Daoy (cell line): ENCODE measurements around the gene RTN3. TPM values are rescaled to one million over a fixed set of nuclear protein-coding genes. Genes with fewer than 3 reads are reported as not detected.

Source experiments
- DNase-seq: peaks from one replicate; pipeline ENCODE4 v3.0.0-alpha.2; 2015; ENCODE audit warnings: low read depth
- total RNA-seq: library from RNA; depleted of rRNA; stranded (reverse); fragments of >200 nt; shearing (Covaris generic); gene quantifications from 2 replicates; pipeline ENCODE4 v1.2.3, GENCODE V29; 2014

The RTN3 gene
- total RNA-seq, 1 experiment from 2014 or later, result 56.5 TPM

DNA sequence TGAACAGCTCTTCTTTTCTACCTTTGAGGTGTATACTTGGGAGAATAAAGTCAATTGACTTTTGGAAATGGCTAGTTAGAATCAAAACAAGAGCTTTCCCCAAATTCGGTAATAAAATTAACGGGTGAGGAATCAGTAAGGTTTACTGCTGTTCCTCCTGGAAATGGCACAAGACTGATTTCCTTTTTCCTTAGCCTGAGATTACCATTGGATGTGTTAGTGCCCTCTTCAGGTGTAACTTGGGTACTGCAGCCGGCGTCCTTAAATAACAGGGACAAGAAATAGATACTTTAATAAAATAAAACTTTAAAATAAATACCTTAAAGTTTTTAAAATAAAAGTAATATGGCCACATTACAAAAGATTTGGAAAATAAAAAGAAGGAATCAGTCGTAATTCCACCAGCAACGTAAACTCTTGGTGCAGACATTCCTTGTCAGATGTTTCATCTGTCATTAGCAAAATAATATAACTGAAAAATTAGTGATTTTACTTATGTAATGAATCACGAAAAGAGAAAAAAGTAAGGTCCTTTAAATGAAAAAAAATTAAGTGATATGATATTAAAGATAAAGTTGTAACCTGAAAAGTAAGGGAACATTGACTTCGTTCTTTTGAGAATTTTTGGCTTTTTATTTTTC is 57.5 kb downstream of the RTN3 start:
- peak; percentile 61 for DNase-seq

DNA sequence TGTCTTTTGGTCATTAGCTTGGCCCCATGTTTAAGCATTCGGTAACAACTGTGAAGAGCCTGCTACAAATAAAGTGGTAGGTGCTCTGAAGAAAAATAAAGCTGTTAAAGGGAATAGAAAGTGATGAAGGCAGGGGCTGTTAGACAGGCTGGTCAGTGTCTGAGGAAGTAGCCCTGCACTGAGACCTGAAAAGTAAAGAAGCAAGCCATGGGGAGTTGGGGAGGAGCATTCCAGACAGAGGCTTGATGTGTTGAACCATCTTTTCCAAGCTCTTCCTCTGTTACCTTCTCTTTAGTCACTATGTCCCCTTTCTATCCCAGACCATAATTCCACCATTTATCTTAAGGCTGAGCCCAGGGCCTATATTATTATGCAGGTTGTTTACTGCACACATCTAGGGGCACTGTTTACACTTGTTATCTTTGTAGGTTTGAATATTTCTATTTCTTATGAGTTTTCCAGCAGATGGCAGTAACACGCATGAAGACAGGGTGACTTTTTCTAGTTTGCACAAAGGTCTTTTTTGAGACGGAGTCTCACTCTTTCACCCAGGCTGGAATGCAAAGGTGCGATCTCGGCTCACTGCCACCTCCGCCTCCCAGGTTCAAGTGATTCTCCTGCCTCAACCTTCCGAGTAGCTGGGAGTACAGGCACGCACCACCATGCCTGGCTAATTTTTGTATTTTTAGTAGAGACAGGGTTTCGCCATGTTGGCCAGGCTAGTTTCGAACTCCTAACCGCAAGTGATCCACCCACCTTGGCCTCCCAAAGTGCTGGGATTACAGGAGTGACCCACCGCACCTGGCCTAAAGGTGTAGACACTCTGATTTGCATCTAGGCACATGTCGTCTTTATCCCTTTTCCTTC is 64.2 kb downstream of the RTN3 start:
- DNase-seq, result no peak

DNA sequence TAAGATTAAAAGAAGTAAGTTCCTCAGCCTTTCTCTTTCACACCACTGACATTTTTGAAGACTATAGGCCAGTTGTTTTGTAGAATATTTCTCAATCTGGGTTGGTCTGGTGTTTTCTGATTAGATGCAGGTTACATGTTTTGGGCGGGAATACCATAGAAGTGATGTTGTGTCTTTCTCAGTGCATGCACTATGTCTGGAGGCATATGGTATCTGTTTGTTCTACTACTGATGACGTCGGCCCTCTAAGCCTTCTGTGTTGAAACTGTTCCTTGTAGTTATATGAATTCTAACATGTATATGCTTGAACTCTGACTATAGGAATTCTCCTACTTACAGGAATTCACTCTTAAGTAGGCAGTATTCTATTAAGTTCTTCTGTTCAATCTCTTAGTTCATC is 65.7 kb downstream of the RTN3 start:
- DNase-seq, result no peak

DNA sequence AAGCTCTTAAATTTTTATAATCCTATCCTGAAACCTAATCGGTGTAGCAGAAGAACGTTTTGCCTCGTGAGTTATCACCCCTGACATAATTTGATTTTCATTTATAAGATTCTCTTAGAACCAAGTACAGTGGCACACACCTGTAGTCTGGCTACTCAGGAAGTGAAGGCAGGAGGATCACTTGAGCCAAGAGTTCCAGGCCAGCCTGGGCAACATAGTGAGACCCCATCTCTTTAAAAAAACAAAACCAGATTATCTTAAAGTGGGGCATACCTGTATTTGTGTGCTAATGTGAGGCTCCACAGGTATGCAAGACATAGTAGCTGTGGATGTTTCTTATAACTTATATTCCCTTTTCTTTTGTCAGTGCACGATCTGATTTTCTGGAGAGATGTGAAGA is 68.3 kb downstream of the RTN3 start:
- no peak for DNase-seq

DNA sequence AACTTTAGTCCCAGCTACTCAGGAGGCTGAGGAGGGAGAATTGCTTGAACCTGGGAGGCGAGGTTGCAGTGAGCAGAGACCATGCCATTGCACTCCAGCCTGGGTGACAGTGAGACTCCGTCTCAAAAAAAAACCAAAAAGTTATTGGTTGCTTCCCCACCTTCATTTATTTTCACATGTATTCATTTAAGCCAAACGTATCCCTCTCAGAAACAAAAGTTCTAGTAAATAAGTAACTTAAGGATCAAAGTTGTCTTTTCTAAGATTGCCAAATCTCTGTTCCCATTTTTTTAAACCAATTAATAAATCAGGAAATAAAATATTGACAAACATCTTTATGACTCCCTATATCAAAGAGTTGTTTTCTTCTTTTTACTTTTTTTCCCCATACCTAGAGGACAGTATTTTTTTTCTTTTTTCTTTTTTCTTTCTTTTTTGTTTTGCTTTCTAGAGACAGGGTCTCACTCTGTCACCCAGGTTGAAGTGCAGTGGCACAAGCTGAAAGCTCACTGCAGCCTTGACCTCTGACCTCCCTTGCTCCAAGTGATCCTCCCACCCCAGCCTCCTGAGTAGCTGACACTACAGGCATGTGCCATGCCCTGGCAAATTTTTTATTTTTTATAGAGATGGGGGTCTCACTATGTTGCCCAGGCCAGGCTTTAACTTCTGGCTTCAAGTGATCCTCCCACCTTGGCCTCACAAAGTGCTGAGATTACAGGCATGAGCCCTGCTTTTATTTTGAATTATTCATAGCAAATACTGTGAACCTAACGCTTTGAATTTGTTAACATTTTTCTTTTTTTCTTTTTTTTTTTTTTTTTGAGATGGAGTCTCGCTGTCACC is 75.8 kb downstream of the RTN3 start:
- no peak for DNase-seq

DNA sequence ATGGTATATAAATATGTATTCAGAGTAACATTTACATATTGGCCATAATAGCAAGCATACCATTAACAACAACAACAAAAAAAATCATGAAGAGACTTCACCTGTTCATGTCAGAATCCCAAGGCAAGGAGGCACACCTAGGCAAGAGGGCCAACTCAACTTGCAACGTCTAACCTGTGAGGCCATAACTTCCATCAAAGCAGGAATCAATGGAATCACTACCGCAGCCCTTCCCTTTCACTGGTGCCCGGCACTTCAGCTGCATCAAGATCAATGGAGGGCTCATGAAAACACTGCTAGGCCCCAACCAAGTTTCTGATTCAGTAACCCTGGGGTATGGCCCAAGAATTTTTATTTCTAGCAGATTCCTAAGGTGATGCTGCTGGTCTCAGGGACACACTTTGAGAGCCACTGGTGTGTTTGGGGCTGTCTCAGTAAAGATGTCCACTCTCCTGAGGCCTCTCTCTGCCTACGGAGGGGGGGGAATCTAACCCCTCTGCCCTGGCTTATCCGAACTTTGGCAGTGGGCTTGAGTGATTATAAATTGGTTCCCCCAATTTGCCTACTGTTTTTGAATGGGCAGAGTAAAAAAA is 79.3 kb downstream of the RTN3 start:
- DNase-seq, result no peak

DNA sequence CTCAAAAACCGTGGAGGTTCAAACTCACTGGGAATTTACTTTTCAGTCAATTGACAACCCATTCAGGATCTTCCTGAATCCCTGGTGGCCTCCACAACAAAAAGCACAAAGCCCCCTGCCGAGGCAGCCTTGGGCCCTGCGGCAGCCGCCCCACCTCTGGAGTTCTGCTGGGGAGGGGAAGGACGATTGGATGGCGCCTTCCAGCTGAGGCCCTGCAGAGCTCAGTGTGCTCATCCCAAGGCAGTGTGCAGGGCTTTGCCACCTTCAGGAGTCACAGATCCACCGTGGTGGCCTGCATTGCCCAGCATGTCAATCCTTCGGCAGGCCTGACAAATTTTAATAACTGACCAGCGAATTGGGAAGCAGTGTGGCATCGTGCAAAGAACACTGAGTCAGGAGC is 79.9 kb downstream of the RTN3 start:
- no peak for DNase-seq

DNA sequence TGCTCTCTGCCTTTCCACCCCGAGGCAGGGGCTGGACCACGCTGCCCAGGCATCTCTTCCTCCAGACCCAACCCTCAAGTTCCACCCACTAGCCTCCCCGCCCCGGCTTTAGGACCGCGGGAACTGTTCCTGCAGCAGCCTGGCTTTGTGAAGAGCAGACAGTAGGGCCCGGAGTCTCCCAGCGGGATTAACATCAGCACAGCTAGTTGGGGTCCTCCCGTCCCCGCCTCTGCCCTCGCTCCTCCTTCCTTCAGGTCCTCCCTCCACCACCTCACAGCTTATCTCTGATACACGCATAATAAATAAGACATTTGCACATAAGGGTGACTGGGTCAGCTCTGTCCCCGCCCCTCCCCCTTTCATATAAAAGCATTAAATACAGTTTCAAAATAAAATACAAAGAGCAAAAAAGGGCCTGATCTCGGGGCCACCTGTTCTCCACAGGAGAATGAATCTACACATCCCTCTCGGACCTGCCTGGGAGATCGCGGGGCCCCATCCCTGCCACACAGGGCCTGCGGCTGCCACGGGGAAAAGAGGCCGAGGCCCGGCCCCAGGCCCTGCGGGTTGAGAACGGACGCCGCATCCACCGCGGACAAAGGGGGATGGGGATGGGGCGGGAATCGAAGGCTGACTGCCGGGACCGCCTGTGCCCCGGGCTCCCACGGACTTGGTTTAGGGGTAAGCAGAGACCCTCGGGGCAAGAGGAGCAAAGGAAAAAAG is 80.8 kb downstream of the RTN3 start:
- DNase-seq, result no peak

DNA sequence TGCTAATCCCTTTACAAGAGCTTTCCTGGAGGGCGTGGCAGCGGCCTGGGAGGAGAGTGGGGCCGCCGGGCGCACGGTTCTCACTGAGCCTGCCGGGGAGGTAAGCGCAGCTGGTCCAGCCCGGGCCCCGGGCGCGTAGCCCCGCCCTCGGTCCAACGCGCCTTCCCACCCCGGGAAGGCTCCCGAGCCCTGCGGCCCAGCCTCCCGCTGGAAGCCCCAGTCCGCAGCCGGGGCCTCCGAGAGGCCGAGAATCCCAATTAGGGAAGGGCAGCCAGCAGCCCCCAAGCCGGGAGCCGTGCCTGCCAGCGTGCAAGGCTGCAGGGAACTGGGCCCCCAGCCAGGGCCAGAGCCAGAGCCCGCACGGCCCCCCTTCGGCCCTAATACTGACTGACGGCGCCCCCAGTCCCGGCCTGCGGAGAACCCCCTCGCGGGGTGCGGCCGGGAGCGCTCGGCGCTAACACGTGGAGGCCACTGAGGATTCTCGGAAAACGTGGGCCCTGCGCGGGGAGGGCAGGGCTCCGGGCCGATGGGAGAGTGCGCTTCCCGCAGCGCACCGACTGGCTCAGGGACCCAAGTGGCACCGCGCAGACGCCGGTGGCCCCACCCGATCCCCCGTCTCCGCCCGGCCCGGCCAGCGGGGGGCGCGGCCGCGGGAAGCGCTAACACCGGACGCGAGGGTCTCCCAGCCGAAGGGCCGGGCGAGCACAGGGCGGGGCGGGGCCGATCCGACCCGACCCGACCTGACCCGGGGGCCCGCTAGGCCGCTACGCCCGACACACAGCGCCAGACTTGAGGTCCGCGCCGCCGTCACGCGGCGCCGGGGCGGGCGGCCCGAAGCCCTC is 81.6 kb downstream of the RTN3 start:
- DNase-seq, result no peak

DNA sequence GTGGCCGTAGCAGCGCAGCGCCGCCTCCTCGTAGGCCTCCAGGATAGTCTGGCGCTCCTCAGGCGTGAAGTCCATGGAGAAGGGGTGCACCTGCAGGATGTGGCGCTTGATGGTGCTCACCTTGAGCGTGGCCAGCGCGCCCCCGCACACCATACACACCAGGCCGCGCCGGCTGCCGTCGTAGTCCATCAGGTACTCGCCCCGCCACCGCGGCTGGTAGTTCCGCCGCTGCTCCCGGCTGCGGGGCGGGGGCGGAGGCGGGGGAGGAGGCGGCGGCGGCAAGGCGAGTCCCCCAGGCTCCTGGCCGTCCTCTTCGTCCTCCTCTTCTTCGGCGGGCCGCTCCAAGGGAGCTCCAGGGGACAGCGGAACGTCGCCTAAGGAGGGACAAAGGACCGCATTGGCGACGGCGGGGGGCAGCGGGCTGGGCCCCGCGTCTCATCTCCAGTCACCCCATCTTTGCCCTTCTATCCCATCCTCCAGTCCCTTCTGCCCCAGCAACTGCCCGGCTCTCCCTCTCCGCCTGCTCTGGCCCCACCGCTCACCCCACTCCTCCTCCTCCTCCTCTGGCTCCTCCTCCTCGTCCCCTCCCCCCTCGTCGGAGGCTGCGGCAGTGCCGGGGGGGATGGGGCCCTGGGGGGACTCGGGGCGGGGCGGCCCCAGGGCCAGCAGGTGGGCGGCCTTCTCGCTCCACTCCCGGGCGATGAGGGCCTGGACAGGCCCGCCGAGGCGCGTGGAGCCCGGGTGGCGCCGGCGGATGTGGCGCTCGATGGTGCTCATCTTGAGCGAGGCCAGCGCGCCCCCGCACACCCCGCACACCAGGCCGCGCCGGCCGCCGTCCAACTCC is 82.4 kb downstream of the RTN3 start:
- DNase-seq, result no peak

DNA sequence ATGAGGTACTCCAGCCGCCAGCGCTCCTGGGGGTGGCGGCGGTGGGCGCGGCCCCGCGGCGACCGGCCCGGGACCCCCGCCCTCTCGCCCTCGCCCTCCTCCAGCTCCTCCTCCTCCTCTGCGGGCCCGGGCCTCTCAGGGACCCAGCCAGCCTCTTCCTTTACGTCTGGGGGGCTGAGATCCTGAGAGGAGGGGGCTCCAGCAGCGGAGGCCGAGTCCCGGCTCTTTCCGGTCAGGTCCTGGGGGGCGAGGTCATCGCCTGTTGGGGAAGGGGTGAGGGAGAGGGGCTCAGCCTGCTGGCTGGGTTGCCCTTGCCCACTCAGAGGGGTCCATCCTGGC is 83.0 kb downstream of the RTN3 start:
- no peak for DNase-seq

DNA sequence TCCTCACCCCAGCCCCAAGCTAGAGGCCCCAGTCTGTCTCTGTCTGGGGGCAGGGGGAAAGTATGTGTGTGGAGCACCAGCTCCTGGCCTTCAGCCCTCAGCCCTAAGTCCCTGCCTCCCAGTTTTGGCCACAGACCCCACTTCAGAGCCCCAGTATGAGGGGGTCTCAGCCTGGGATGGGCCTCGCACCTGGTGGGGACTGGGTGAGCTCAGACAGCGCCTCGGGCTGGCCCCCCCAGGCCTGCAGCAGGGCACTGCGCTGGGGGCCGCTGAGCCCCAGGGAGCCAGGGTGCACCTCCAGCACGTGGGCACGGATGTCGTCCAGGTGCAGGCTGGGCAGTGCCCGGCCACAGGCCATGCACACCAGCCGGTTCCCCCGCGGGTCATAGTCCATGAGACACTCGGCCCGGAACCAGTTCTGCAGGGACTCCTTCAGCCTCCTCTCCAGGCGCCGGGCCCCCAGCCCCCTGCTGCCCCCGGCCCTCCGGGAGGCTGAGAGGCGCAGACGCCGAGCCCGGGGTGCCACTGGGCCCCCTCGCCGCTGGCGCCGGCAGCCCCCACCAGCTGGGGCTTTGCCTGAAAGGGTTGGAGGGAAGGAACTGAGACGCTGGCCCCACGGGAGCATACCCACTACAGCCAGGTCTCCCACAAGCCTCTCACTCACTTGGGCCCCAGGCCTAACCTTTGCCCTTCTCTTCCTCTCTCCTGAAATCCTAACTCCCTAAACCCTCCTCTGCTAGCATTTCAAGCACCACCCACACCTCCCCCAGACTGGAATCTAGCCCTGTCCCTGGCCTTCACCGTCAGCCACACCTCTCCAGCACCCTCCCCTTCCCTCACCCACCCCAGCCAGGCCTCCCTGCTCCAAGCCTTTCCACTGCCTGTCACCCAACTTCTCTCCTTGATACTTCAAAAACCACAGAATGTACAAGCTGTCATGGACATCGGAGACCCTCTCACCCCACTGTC is 83.7 kb downstream of the RTN3 start:
- DNase-seq, result no peak

DNA sequence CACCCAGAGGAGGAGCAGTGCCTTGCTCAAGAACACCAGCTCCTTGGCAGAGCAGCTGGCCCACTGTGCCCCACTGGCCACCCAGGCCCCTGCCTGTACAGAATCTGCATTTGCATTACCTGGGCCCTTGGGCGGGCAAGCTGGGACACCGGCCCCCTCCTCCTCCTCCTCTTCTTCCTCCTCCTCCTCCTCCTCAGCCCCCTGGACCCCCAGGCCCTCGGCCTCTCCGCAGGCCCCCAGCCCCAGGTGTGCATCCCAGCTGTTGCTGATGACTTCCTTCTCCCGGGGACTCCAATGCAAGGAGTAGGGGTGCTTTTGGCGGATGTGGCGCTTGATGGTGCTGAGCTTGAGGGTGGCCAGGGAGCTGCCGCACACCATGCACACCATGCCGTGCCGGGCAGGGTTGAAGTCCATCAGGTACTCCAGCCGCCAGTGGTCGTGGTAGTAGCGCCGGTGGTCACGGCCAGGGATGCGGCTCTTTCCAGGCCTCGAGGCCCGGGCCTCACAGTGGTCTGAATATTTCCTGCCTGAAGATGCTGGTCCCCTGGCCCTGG is 84.5 kb downstream of the RTN3 start:
- no peak for DNase-seq

DNA sequence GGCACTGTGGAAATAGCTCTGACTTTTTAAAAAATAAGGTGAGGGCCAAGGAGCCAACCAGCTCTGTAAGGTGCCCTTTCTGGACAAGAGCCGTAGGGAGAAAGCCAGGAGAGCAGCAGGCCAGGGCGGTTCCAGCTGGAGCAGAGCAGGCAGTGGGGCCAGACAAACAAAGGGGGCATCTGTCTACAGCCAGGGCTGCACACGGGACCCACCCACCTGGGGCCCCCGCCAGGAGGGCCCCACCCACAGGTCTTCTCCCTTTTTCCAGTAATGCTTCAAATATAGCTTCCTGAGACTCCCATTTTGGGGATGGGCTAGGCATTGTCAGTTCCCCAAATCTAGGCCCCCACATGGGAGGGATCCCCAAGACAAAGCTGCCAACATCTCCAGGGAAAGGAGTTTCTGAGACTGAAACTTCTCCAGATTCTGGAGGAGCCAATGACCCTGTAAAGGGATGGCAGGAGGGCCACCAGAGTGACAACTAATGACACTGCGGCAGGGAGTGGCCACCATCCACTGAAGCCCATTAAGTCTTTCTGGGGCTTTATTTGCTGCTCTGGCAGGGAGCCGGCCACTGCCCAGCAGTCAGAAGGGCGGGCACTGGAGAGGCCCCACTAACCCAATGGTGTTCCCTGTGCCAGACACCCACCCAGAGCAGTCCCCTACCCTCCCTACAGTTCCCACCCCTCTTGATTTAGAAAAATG is 85.4 kb downstream of the RTN3 start:
- no peak for DNase-seq

DNA sequence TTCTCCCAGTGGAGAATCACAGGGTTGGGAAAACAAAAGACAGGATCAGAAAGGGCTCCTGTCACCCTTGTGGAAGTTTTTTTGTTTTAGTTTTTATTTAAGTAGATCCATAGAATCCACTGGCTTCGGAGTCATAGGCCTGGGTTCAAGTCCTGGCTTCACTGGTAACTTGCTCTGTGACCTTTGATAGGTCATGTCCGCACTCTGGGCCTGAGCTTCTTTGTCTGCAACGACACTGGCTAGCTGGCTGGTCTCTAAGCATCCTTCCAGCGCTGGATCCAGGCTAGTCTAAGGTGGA is 85.9 kb downstream of the RTN3 start:
- no peak for DNase-seq

DNA sequence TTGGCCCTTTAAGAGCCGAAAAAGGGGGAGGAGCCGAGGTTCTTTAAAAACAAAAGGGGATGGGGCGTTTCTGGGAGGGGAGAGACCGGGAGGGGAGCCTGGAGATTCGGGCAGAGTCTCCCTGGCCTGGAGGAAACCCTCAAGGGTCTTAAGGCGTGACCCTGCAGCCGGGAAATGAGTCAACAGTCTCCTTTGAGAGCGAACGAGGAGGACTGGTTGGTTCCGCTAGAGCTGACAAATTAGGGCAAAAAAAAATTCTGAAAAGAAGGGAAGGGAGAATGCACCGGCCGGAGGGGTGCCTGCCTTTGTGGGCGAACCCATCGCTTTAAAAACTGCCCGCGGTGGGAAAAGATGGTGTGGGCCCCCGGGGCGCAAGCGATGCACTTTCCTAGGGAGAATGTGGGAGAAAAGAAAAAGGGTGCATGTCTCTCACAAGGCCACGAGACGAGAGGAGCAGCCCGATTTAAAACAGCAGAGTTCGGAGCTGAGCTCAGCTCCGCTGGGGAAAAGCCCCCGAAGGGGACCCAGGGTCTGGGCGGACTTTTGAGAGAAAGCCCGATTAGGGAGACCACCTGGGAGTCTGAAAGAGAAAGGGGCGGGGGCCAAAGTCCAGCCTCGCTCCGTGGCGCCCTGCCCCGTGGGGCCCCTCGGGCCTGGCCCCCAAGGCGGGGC is 86.4 kb downstream of the RTN3 start:
- DNase-seq, result peak; percentile 62
